Adrenal gland (tissue), 12 donors: ENCODE measurements around the gene FAM131C. TPM values are rescaled to one million over a fixed set of nuclear protein-coding genes. Genes with fewer than 3 reads are reported as not detected.

Experiments used
- DNase-seq, 7 donors: peaks; one replicate each; pipeline ENCODE4 v3.0.0-alpha.2; 2019 to 2020
- H3K27ac ChIP-seq, 5 donors: fragments of 200-600 bp; sonication (generic) in 4 of 5; 1 replicate in 3 of 5; 2 replicates in 2 of 5; pipeline versions ENCODE4 v1.5.1 to v1.8.0; 2016 to 2020; ENCODE audit warnings: mild to moderate bottlenecking in 1 of 5
- H3K27me3 ChIP-seq: fragments of 200-600 bp; 2 replicates; pipeline ENCODE4 v1.8.0; 2021
- H3K36me3 ChIP-seq, 2 donors: fragments of 200-600 bp; replicated peaks in 1 of 2; 1 replicate in 1 of 2; 2 replicates in 1 of 2; pipeline versions ENCODE4 v1.5.1 to v1.8.0; 2018 to 2022
- H3K4me1 ChIP-seq, 2 donors: fragments of 200-600 bp; replicated peaks in 1 of 2; 1 replicate in 1 of 2; 2 replicates in 1 of 2; pipeline versions ENCODE4 v1.5.1 to v1.8.0; 2018 to 2021
- H3K4me3 ChIP-seq, 4 donors: fragments of 200-600 bp; sonication (generic) in 3 of 4; one replicate each; pipeline ENCODE4 v1.5.1; 2016 to 2018
- H3K9me3 ChIP-seq, 3 donors: fragments of 200-600 bp; sonication (generic) in 1 of 3; replicated peaks in 1 of 3; 1 replicate in 2 of 3; 2 replicates in 1 of 3; pipeline versions ENCODE4 v1.5.1 to v1.8.0; 2016 to 2021
- CTCF ChIP-seq, 6 experiments: fragments of 450-650 bp in 4 of 6; fragments of 200-600 bp in 2 of 6; sonication (generic) in 1 of 6; IDR thresholded peaks; 1 replicate in 5 of 6; 2 replicates in 1 of 6; pipeline versions ENCODE4 v1.5.1 to v1.8.0; 2016 to 2021; ENCODE audit warnings: antibody characterized with exemption in 6 of 6, mild to moderate bottlenecking in 2 of 6, moderate library complexity in 1 of 6
- POLR2A ChIP-seq, 2 donors: fragments of 450-650 bp; IDR thresholded peaks; one replicate each; pipeline ENCODE4 v1.6.1; 2017; ENCODE audit warnings: antibody characterized with exemption in 2 of 2, mild to moderate bottlenecking in 2 of 2, moderate library complexity in 1 of 2
- WGBS, 4 donors: extraction: QIAGEN DNeasy Blood & Tissue Kit in 2 of 4; methylation state at CpG; one replicate each; pipeline versions ENCODE4 v1.1.5 to v1.1.7; 2013 to 2017; 5-methylcytosine and 5-hydroxymethylcytosine counted together
- intact Hi-C, 2 donors: fragments of 100-400 bp; cut with DNase I; formaldehyde crosslinking; loops; one replicate each; pipeline versions ENCODE4 v1.14.1 to v1.15.0; 2022 to 2023
- polyA plus RNA-seq, 3 donors: library from polyadenylated mRNA; stranded (reverse); fragments of 200-250 nt in 2 of 3; fragments of 350-450 nt in 1 of 3; fragmentation: Illumina TruSeq in 1 of 3; extraction: RNeasy Lipid Tissue Mini Kit (QIAGEN cat#74804) in 1 of 3; gene quantifications; one replicate each; pipeline ENCODE4 v1.2.3, GENCODE V29; 2013 to 2014
- total RNA-seq, 9 donors: library from RNA; depleted of rRNA in 4 of 9; stranded (reverse); fragments of >200 nt in 4 of 9; fragments of 120-200 nt in 1 of 9; fragmentation: NEBNext Ultra II Directional in 1 of 9; extraction: Animal tissue kit (Norgen Biotek cat#: 25700) in 1 of 9; gene quantifications; one replicate each; pipeline versions ENCODE4 v1.1.0 to v1.2.4, GENCODE V29; 2013 to 2023
- donor health status: healthy with polysubstance abuse.
- donor health status: Bipolar disorder and iron deficiency.
- donor health status: DM: yes; HTN: yes; CAD: no.
- donor health status: DM: no; HTN: no; CAD: no.
- donor health status: DM: no; HTN: no; CAD: no.
- donor health status: DM: yes; HTN: yes; CAD: no.

FAM131C gene
- total and polyA plus RNA-seq, 12 donors = 3.0 to 12.0 (median 4.9) TPM

- H3K27ac ChIP-seq = peak overlapping the region in 1 of 5 donors; percentile 83
- H3K4me3 ChIP-seq = no peak overlapping the region
- no peaks in the 10 kb centered on the region for H3K27me3 ChIP-seq
- H3K9me3 ChIP-seq = no peaks in the 10 kb centered on the region
- 53 to 100% (median 60%) methylated on average over 1 to 6 of the region's 6 CpGs for WGBS, 4 donors
- intact Hi-C loops = no loop called here
- peak; percentile 56 to 95 (median 76) for DNase-seq
- no peaks in the 10 kb centered on the region for H3K36me3 ChIP-seq
- no peak for TF ChIP-seq POLR2A (IDR thresholded peaks at IDR 0.05)
- TF ChIP-seq CTCF (IDR thresholded peaks at IDR 0.05) = no peak
- peaks cover 16 to 27% of the 10 kb centered on the region in 2 donors for H3K4me1 ChIP-seq
These were observed 6.2 kb downstream of the FAM131C start for GRCh38 chr1:16067127-16067768.

DNA sequence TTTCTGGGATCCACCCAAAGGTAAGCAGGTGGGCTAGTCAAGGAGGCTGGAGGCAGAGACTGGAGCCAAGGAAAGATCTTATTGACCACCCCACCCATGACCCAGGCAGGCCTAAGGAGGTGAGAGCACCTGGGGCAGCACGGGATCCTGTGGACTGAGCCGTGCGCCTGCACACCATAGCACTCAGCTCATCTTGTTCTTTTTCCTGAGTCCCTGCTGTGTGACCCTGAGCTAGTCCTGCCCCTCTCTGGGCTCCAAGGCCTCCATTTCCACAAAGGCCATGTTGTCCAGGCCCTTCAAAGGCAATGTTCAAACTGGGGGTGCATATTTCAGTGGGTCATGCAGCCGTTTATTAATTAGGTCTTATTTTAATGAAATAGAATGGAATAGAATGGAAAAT lies 7.2 kb downstream of the FAM131C start:
- WGBS, 4 donors = 80 to 86% (median 84%) methylated on average over 4 of the region's 4 CpGs
- no peak for TF ChIP-seq POLR2A (IDR thresholded peaks at IDR 0.05)
- TF ChIP-seq CTCF (IDR thresholded peaks at IDR 0.05) = no peak
- H3K36me3 ChIP-seq = no peaks in the 10 kb centered on the region
- no peak for DNase-seq
- no peak overlapping the region for H3K4me3 ChIP-seq
- H3K27ac ChIP-seq = peak overlapping the region in 1 of 5 donors; percentile 83
- intact Hi-C loops = no loop called here
- H3K4me1 ChIP-seq = peaks cover 16 to 25% of the 10 kb centered on the region in 2 donors
- no peaks in the 10 kb centered on the region for H3K9me3 ChIP-seq
- no peaks in the 10 kb centered on the region for H3K27me3 ChIP-seq

GRCh38 chr1:16065269-16065576 lies 8.2 kb downstream of the FAM131C start:
- H3K36me3 ChIP-seq = no peaks in the 10 kb centered on the region
- TF ChIP-seq POLR2A (IDR thresholded peaks at IDR 0.05) = no peak
- TF ChIP-seq CTCF (IDR thresholded peaks at IDR 0.05) = no peak
- intact Hi-C loops = no loop called here
- H3K27ac ChIP-seq = no peak overlapping the region
- H3K27me3 ChIP-seq = no peaks in the 10 kb centered on the region
- no peaks in the 10 kb centered on the region for H3K9me3 ChIP-seq
- whole genome bisulfite sequencing, 4 donors = 86 to 93% (median 89%) methylated on average over 8 of the region's 8 CpGs
- H3K4me1 ChIP-seq = peaks cover 16 to 25% of the 10 kb centered on the region in 2 donors
- H3K4me3 ChIP-seq = no peak overlapping the region
- no peak for DNase-seq

DNA sequence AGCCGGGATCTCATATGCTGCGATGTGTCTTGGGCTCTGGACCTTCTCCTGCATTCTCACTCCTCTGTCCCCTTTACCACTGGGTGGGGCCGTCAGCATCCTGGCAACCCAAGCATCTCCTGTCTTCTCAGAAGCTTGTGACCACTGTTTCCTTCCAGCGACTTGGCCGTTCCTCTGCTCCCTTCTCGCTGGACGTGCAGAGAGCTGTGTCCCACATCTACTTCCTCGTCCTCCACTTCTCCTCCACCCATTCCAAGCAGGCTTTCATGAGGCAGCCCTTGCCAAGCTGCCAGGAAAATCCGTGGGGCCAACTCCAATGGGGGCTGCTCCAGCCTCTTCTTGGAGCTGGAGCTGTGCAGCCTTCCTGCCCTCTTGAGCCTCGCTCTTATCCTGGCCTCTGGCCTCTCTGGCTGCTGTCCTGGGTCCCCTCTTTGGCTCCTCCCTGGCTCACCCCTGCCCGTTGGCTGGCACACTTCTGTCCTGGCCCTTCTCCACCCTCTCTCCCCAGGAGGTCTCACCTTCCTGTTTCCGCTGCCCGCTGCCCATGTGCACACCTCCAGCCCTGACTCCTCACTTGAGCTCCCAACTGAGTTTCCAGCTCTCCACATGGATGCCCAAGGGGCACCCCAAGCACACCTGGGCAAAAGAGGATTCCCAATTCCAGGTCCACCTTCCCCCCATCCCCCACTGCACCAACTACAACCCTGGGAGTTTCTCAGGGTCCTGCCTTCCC lies 8.7 kb downstream of the FAM131C start:
- Histone ChIP-seq H3K27me3 (no peaks in the 10 kb centered on the region), H3K27ac (no peak overlapping the region), H3K4me3 (no peak overlapping the region), H3K9me3 (no peaks in the 10 kb centered on the region), H3K4me1 (peaks cover 16 to 25% of the 10 kb centered on the region in 2 donors), H3K36me3 (no peaks in the 10 kb centered on the region)
- 63 to 75% (median 71%) methylated on average over 13 of the region's 13 CpGs for WGBS, 4 donors
- TF ChIP-seq POLR2A (IDR thresholded peaks at IDR 0.05) (no peak), CTCF (IDR thresholded peaks at IDR 0.05) (no peak)
- intact Hi-C loops = no loop called here
- no peak for DNase-seq
